RWPE2 (cell line): Measurements from ENCODE around the gene AGPAT2.

Source experiments
- ATAC-seq: fragments of 200-7000 bp; cut with Tn5 transposase; 3 replicates; pipeline ENCODE4 v1.9.1; 2021; ENCODE audit warnings: low read depth
- DNase-seq: peaks from one replicate; pipeline ENCODE4 v3.0.0-alpha.2; 2020; ENCODE audit warnings: low spot score
- H3K27ac ChIP-seq: fragments of 450-650 bp; 2 replicates; pipeline ENCODE4 v1.5.1; 2017; ENCODE audit warnings: mild to moderate bottlenecking; ENCODE audit not compliant: poor library complexity, severe bottlenecking
- H3K27me3 ChIP-seq: fragments of 250-450 bp; sonication (Bioruptor Pico); 2 replicates; pipeline ENCODE4 v1.5.1; 2021; ENCODE audit warnings: mild to moderate bottlenecking, moderate library complexity; ENCODE audit not compliant: insufficient read depth, poor library complexity, severe bottlenecking
- H3K36me3 ChIP-seq: fragments of 250-450 bp; sonication (Bioruptor Pico); 2 replicates; pipeline ENCODE4 v1.5.1; 2020; ENCODE audit warnings: low read depth, mild to moderate bottlenecking, moderate library complexity
- H3K4me1 ChIP-seq: fragments of 250-450 bp; sonication (Bioruptor Pico); 2 replicates; pipeline ENCODE4 v1.5.1; 2021; ENCODE audit warnings: mild to moderate bottlenecking, moderate library complexity; ENCODE audit not compliant: insufficient read depth, poor library complexity, severe bottlenecking
- H3K4me3 ChIP-seq: fragments of 250-450 bp; sonication (Bioruptor Pico); 2 replicates; pipeline ENCODE4 v1.5.1; 2021; ENCODE audit warnings: mild to moderate bottlenecking, moderate library complexity; ENCODE audit not compliant: severe bottlenecking
- H3K9me3 ChIP-seq: fragments of 250-450 bp; sonication (Bioruptor Pico); 2 replicates; pipeline ENCODE4 v1.5.1; 2021; ENCODE audit warnings: mild to moderate bottlenecking, moderate library complexity; ENCODE audit not compliant: severe bottlenecking
- TF ChIP-seq, protein P1 (sequence below): fragments of 450-650 bp; IDR thresholded peaks from one replicate; pipeline ENCODE4 v1.5.1; 2017; ENCODE audit warnings: mild to moderate bottlenecking, moderate library complexity; ENCODE audit not compliant: poor library complexity, severe bottlenecking

Gene AGPAT2

DNA sequence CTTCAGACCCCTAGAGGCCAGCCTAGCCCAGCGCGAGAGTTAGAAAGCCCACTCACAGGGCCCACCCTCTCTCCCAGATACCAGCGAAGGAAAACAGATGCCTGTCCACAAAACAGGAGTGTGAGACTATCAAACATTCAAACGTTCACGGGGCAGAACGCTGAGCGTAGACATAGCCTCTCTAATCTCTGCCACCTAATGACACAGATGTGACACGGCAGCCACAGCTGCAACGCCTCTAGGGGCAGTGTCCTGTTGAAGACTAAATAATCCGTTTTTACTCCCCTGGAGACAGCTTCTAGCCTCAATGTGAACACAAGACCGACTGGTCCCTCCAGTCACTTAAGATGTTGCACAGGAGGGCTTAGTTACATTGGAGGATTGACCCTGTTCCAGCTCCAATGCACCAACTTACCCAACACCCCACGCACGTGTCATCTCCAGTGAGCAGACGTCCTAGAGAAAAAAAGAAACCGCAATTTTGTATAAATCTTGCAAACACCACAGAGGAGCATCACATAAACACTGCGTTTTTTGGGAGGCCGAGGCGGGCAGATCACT, 39.5 kb upstream of the AGPAT2 start:
- Histone ChIP-seq H3K9me3 (no peaks in the 10 kb centered on the region), H3K4me3 (peak overlapping the region; percentile 63), H3K27me3 (no peaks in the 10 kb centered on the region), H3K27ac (peak overlapping the region; percentile 68), H3K4me1 (peaks cover 14% of the 10 kb centered on the region), H3K36me3 (peaks cover 42% of the 10 kb centered on the region)
- DNase-seq (no peak), ATAC-seq (no peak)
- TF ChIP-seq, protein P1, sequence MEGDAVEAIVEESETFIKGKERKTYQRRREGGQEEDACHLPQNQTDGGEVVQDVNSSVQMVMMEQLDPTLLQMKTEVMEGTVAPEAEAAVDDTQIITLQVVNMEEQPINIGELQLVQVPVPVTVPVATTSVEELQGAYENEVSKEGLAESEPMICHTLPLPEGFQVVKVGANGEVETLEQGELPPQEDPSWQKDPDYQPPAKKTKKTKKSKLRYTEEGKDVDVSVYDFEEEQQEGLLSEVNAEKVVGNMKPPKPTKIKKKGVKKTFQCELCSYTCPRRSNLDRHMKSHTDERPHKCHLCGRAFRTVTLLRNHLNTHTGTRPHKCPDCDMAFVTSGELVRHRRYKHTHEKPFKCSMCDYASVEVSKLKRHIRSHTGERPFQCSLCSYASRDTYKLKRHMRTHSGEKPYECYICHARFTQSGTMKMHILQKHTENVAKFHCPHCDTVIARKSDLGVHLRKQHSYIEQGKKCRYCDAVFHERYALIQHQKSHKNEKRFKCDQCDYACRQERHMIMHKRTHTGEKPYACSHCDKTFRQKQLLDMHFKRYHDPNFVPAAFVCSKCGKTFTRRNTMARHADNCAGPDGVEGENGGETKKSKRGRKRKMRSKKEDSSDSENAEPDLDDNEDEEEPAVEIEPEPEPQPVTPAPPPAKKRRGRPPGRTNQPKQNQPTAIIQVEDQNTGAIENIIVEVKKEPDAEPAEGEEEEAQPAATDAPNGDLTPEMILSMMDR, result peak; percentile 43

GRCh38 chr9:136726118-136726517, 38.9 kb upstream of the AGPAT2 start:
- H3K9me3 ChIP-seq, result no peaks in the 10 kb centered on the region
- no peak for DNase-seq
- peak overlapping the region; percentile 0 for H3K4me3 ChIP-seq
- peak overlapping the region; percentile 68 for H3K27ac ChIP-seq
- TF ChIP-seq, protein P1, result no peak
- H3K36me3 ChIP-seq, result peaks cover 45% of the 10 kb centered on the region
- H3K27me3 ChIP-seq, result no peaks in the 10 kb centered on the region
- H3K4me1 ChIP-seq, result peaks cover 19% of the 10 kb centered on the region
- no peak for ATAC-seq

- Histone ChIP-seq H3K27ac (peak overlapping the region; percentile 68), H3K4me1 (peaks cover 24% of the 10 kb centered on the region), H3K4me3 (no peak overlapping the region), H3K36me3 (peaks cover 45% of the 10 kb centered on the region), H3K27me3 (no peaks in the 10 kb centered on the region), H3K9me3 (no peaks in the 10 kb centered on the region)
- DNase-seq, result no peak
- TF ChIP-seq, protein P1, result no peak
- no peak for ATAC-seq
These were observed 38.4 kb upstream of the AGPAT2 start for GRCh38 chr9:136725612-136726011.

DNA sequence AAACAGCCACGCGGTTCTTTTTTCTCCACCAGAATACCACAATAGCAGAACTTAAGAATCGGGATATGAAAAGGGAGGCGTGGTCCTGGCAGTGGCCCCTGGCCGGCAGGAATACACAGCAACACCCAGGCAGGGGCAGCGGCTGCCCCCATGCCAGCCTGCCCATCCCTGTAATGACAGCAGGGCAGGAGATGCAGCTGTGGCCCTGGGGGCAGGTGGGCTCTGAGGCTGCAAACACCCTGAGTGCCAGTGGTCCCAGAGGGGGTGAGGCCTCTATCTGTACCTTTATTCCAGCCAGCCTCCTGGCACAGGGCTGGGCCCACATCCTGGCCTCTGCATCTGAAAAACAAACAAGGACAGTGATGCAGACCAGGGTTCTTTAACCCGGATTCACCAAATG, 37.5 kb upstream of the AGPAT2 start:
- Histone ChIP-seq H3K36me3 (peaks cover 45% of the 10 kb centered on the region), H3K27ac (peak overlapping the region; percentile 68)
- TF ChIP-seq, protein P1, result no peak

DNA sequence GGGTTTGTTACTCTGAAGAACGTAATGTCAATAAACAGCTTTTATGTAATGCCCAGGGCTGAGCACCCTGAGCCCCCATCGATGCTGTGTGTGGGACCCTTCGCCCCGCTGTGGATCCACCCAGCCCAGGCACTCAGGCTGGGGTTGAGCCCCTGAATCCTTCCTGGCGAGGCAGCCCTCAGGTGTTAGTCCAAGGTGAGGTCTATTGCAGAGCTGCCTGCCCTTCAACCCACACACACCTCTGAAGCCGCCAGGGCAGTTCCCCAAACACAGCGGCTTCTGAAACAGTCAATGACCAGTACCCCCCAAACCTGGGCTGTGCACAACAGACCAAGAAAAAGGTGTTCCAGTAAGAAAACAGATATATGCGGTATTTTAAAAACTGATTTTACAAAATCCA, 36.7 kb upstream of the AGPAT2 start:
- H3K27me3 ChIP-seq, result no peaks in the 10 kb centered on the region
- H3K4me1 ChIP-seq, result peaks cover 24% of the 10 kb centered on the region
- TF ChIP-seq, protein P1, result no peak
- no peak for DNase-seq
- no peak overlapping the region for H3K4me3 ChIP-seq
- no peak for ATAC-seq
- H3K27ac ChIP-seq, result no peak overlapping the region
- peaks cover 45% of the 10 kb centered on the region for H3K36me3 ChIP-seq
- no peaks in the 10 kb centered on the region for H3K9me3 ChIP-seq

More for the DNA sequence above, 37.5 kb upstream of the AGPAT2 start:
- H3K4me3 ChIP-seq, result no peak overlapping the region
- DNase-seq, result no peak
- no peak for ATAC-seq
- H3K9me3 ChIP-seq, result no peaks in the 10 kb centered on the region
- peaks cover 24% of the 10 kb centered on the region for H3K4me1 ChIP-seq
- H3K27me3 ChIP-seq, result no peaks in the 10 kb centered on the region
